ENCODE measurements around the gene DCBLD2.

DNA sequence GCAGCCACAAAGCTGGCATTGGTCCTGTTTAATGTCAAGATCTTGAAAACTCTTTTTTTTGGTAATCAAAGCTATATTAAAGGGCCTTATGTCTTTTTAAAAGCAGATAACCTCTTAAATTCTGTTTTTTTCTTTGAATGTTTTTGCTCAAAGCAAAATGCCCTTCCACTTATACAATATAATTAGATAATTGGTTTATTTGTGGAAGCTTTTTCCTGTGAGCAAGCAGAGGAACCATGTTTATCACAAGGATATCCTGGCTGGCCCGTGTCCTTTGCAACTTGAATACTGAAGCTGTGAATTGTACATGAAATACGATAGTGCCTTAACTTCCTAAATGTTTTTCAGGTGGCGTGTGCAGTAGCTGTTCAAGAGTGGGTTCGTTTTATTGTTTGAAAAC is 135.8 kb downstream of the DCBLD2 start:
- TF ChIP-seq POLR2A (IDR thresholded peaks at IDR 0.05) (no peak), CTCF (IDR thresholded peaks at IDR 0.05) (no peak)
